Amniotic stem cell (primary cell): Measurements from ENCODE around the gene FNDC3B.

Experiments
- DNase-seq: peaks from one replicate; lab custom pipeline; 2025; lab: John Stamatoyannopoulos, UW

Gene FNDC3B

DNA sequence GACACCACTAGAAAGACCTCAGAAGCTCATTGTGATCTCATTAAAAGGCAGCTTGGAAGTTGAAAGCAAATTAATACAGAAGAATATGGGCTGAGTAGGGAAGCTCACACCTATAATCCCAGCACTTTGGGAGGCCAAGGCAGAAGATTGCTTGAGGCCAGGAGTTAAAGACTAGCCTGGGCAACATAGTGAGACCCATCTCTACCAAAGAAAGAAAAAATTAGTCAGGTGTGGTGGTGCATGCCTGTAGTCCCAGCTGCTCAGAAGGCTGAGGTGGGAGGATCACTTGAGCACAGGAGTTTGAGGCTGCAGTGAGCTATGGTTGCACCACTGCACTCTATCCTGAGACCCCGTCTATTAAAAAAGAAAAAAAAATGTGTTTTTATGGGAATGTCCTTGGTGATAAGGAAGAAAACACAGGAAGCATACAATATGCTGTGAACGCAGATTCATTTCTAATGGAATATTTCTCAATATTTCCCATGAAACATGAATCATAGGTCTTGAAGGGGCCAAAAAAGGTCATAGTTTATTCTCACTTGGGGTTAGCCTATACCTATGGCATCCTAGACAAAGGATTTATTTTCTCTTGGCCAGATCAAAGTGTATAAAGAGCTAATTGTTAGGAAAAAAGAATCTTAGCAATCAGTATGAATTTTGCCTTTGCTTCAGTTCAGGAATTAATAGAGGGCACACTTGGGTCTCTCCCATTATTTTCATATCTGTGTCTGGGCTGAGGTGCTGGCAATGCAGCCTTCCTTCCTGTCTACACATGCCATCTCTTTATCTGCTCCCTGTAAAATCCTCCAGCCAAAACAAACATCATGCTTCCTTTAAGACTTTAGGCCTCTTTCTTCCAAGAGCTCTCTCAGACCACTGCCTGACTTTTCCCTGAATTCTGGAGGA lies 98.2 kb downstream of the FNDC3B start:
- DNase-seq, result no peak

DNA sequence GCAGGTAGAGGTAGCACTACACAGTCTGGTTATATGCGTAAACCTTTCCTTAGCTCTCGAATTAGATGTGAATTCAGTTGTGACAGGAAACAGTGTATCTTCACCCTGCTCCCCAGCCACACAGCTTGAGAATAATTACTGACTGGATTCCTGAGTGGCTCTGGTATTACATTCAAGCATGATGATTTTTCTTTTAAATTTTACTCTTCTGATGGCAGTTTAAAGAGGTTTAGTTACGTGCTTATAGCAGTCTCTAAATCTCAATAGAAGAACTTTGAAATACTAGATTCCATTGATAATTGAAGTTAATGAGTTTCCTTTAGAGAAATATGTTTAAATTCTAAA lies 98.8 kb downstream of the FNDC3B start:
- DNase-seq, result no peak

DNA sequence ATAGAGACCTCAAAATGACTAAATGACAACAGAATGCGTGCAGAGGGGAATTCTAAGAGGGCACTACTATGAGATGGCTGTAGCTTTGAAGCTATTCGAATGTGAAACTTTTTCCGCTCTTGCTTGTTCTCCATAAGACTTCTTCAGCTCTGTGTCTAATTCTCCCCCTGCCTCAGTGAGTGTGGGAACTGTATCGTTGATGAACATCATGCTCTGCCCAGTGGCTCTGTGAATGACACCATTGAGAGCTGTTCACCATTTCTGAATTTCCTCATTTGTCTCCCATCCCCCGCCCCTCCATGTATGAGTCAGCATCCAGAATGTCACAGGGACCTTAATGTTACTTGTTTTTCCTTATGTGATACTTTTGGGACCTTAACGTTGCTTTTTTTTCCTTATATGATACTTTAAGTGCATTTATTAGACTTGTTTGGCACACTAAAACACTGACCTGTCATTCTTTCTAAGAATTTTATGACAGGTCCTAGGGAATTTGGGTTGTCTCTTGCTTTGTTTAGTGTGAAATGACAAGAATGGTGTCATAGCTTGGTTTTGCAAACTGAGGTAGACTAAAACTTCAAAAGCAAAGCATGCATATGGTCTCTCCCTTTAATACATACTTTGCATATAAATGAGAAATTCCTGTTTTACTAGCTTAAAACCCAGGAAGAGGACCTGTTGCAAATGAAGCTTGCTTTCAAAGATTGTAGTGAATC lies 99.6 kb downstream of the FNDC3B start:
- DNase-seq, result no peak

DNA sequence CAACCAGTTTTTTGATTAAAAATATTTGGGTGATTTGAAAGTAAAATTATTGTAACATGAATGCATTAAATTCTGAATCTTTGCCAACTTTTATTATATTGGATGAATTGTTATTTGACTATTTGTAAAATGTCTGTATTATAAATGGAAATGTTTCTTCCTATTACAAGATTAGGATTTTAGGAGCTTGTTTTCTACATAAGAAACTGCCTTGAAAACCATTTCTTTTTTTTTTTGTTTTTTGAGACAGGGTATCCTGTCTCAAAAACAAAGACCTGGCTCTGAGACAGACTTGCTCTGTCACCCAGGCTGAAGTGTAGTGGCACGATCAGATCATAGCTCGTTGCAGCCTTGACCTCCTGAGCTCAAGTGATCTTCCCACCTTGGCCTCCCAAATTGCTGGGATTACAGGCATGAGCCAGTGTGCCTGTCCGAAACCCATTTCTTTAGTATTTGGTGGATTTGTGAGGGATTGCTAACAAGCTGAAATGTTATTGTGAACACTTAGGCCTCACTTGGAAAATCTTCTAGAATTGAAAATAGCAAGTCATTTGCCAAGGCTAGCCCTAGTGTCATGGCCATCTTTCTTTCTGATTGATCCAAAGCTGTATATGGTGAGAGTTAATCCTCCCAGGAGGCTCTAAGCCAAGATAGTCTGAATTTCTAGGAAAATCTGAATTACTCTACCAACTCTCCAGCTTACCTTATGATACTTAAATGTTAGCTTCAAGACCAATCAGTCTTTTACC lies 100.3 kb downstream of the FNDC3B start:
- no peak for DNase-seq

DNA sequence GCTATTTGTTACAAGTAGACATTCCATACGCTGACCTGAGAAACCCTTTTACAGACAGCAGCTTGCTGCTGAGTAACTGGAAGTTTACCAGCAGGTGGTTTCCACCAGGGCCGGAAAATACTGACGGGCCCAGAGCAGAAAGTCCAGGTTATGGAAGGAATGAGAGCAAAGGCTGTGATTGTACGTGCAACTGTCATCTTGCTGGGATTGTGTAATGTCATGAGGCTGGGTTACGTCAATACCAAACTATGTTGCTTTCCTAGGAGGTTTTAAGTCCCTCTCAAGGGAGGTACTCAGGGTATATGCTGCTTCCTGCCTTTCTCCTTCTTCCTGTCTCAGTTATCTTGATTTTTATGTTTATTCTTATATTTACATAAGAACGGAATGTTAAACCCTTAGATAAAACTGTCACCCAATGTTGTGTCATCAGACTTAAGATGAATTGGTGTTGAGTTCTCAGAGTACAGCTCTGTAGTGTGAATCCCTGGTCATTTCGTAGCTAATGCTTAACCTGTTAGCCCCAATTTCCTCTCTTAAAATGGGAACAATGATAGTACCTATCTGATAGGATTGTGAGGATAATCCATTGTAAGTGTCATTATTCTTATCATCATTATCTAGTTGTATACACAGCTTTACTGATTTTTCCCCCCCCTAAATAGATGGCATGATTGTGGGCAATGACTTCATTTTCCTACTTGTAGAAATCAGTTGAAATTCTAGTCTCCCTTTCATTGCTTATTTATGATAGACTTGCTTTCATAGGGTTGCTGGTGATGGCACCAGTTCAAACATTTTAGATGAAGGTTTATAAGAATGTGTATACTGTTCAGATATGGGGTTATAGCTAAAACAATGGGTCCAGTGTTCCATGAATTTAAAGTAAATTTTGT lies 101.4 kb downstream of the FNDC3B start:
- DNase-seq, result peak; percentile 80

DNA sequence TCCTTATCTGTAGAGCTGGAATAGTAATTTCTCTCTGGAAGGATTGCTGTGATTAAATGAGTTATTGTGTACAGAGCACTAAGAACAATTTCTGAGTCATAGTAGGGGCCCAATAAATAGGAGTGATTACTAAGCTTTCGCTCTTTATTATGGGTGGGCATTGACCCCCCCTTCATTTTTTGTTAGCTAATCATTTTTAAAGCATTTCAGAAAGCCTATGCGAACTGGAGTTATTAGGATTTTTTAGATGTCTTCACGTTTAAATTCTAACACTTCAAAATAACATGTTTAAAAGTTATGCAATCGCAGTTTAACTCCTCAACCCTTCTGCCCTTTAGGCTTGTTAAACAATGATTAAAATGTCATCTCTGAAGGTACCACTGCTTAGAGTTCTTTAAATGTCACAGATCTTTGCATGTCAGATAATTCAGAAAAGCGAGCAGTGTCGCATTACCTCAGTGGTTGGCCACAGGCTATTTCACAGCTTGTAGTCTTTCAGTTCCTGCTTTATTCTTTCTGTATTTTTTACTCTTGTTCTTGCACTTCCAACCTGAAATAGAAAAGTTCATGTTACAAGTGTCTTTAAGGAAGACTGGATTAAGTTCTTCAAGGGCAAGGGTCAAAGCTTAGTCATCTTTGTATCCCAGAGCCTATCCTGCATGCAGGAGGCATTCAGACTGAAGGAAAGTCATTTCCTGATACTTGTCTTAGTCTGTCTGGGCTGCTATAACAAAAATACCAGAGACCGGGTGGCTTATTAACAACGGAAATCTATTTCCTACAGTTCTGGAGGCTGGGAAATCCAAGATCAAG lies 102.9 kb downstream of the FNDC3B start:
- no peak for DNase-seq

DNA sequence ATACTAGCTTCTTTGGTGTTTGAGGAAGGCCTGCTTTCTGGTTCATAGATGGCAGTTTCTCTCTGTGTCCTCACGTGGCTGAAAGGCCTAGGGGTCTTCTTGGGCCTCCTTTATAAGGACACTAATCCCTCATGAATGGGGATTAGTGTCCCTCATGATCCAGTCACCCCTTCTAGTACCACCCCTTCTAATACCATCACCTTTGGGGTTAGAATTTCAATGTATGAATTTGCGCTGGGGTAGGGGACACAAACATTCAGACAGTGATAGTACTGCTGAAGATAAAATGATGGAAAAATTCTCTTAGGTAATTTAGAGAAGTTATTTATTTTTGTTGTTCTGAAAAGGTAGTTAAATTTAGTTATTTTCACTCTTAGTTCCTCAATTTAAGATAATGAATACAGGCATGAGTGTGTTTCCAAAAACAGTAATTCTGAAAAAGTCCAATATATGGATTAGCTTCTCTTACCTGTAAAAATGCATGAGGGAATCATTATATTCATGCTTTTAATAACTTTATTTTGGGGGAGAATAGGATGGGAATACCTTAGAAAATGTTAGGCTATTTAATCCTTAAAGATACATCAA lies 103.6 kb downstream of the FNDC3B start:
- no peak for DNase-seq

DNA sequence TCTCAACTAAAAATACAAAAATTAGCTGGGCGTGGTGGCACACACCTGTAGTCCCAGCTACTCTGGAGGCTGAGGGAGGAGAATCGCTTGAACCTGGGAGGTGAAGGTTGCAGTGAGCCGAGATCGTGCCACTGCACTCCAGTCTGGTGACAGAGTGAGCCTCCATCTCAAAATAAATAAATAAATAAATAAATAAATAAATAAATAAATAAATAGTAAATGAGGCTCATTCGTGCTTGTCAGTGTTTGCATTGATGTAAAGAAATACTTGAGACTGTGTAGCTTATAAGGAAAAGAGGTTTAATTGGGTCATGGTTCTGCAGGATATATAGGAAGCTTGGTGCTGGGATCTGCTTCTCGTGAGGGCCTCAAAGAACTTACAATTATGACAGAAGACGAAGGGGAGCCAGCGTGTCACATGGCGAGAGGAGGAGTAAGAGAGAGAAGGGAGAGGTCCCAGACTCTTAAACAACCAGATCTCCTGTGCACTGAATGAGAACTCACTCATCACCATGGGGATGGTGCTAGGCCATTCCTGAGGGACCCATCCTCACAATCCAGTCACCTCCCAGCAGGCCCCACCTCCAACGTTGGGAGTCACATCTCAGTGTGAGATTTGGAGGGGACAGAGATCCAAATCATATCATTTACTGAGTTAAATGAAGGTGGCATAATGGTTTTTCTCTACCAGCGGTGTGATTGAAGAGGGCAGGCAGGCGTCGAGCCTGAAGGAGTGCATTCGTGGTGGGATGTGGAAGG lies 104.5 kb downstream of the FNDC3B start:
- DNase-seq, result no peak

DNA sequence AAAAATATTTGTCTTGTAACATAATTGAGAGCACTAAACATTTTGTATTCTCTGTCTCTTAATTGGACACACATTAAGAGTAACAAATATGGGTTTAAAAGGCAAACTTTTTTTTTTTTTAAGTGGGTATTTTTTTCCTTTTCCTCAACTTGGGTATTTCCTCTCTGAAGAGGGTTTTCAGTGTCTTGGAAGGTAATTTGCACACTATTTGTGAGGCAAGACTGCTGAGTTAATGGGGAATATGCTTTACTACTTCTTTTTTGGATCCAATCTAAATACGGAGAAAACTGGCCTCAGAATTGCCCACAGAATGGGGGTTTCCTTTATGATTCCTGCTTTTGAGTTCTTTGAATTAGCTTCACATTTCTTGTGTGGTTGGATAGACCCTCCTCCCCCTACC lies 105.2 kb downstream of the FNDC3B start:
- DNase-seq, result no peak

DNA sequence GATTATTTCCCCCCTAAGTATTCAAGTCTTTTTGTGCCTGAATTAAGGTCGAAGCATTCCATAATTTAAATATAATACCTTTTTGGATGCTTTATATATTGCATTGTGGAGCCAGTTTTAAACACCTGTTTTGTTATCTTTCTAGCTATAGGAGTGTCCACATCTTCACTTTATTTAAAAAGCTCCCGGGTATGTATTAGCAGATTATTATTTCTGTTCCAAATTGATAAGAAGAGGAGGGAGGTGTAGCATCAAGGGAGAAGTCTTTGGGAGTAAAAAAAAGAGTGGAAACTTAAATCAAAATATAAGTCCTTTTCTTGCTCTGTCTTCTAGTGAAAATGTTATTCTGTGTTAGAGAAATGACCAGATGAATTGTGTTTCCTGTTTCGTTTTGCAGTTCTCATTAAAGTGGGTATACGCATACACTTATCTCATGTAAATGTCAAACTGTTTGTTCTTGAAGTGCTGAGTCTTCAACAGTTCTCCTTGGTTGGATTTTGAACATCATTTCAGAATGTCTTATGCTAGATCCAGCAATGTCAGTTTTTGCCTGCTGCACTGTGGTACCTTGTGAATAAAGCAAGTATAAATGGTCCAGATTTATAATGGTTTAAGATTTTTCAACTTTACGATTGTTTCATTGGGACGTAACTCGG lies 105.8 kb downstream of the FNDC3B start:
- no peak for DNase-seq

DNA sequence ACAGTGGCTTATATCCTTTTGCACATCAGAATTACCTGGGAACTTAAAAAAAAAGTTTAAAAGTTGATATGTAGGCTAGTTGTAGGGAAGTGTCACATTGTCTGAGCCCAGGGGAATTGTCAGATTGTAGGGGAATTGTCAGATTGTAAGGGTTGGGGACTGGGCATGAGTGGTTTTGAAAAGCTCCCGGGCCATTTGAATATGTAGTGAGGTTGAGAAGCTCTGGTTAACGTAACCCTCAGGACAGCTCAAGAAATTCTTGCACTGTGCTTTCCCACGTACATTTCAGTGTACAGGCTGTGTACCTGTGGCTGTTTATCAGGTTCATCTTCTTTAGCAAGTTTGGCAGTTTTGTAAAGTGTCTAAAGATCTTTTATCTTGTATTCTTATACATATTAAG lies 107.0 kb downstream of the FNDC3B start:
- DNase-seq, result no peak

DNA sequence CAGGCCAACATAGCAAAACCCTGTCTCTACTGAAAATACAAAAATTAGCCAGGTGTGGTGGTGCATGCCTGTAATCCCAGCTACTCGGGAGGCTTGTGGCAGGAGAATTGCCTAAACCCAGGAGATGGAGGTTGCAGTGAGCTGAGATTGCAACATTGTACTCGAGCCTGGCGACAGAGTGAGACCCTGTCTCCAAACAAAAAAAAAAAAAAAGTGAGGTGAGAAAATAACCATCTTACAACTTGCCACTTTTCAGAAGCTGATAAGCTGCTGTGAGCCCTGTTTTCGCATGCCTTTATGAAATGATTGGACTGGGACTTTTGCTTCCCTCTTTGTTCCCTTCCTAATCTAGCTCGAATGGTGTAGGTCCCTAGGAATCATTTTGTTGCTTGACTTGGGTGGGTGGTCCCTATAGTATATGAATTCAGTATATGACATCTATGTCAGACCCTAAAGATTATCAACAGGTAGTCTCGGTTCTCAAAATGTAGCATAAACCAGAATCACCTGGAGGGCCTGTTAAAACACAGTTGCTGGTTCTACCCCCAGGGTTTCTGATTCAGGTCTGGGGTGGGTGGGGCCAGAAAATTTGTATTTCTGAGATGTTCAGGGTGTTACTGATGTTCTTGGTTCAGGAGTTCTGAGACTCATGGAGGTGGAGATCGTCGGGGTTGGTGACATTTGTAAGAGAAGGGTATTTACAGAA lies 107.9 kb downstream of the FNDC3B start:
- no peak for DNase-seq

DNA sequence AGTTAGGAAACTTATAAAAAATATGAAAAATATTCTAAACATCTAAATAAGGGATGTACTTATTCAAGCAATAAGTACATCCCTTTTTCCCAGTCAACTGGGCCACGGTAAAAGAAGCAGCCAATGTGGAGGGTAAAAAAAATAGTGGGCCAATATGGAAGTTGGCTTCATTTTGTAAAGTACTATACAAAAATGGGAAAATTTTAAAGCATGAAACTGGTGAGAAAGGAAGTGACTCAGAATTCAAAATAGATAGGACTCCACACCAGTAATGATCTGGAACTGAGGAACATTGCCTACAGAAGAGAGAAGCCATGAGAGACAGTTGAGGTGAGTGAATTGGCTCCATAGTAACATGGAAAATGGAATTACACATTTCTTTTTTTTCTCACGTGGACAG lies 108.9 kb downstream of the FNDC3B start:
- no peak for DNase-seq

DNA sequence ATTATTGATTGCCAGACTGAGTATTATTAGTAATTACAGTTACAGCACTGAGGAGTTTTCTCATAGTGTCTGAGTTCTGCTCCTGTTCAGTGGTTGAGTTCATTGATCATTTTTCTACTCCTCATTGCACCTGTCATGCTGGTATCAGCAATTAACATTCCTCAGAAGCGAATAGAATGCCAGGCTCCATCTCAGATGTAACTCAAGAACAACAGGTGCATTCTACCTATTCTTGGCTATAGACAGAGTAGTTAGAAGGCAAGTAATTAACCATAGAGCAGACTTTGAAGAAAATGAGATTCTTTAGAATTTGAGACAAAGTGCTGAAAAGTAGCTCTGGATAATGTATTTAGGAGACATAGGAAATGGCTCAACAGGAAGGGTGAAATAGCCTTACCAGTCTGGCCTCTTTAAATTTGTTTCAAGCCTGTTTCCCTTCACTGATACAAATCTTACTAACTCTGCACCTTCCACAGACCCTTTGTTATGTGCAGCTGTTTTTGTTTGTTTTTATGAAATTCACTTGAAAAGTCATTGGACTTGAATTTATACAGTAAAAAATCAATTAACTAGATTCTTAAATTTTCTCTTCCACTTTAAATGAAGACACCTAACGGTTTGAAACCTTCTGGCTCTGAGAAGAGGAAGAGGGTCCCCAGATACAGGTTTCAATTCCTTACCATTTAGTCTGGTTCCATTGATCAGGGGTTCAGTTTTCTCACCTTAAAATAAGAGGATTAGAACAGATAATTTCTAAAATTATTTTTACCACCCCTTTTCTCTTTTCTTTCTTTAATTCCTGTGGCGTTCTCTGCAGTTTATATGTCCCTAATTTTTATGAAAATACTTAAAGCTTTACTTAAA lies 109.6 kb downstream of the FNDC3B start:
- DNase-seq, result no peak

DNA sequence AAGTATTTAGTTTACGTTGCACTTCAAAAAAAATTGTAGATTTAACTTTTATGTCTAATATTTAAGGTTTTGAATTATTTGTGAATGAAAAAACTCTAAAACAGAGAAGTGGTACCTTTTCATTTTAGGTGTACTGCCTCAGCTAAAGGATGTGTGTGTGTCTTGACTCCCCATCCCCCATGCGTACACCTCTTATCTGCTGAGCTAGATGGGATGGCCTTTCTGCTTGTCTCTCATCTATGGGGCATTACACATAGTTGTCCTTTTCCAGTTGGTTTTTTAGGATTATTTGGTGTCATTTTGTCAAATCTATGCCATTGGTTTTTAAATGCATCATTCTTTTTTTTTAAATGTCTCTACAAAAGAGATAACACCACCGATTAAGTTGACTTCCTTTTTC lies 110.9 kb downstream of the FNDC3B start:
- no peak for DNase-seq

DNA sequence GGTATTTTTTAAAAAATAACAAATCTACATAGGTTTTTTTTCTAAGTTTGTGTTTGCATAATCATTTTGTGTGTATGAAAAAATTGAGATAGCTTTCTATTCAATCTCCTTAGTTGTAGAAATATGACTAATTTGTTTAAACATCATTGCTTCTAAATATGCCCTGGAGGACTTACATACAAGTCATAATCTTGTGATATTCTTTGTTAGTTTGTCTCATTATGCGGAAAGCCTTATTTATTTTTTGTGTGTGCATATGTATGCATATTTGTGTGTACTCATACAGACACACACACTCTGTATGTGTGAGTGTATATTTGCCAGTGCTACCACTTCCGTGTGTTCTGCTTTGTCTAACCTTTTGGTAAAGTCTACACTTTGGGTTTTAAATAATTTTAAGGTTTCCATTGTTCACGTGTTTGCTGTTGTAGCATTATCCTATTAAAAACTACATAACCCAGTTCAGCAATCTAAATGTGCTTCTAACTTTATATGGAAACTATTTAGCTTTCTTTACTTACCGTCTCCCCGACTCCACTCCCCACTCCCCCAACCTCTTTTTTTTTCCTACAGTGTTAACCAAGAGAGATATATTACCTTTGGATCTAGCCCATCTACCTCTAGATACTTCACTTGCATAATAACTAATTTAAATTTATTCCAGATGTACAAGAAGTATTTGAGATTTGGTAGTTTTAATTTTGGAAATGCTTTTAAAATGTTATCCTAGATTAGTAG lies 111.7 kb downstream of the FNDC3B start:
- DNase-seq, result no peak
